NCI-H128 (cell line): ENCODE measurements around the gene MYD88.

Experiments
- DNase-seq: peaks from one replicate; lab custom pipeline; 2025; ENCODE audit not compliant: unreplicated experiment; lab: John Stamatoyannopoulos, UW

MYD88 gene

GRCh38 chr3:38163841-38164642 lies 25.6 kb downstream of the MYD88 start:
- DNase-seq = no peak

DNA sequence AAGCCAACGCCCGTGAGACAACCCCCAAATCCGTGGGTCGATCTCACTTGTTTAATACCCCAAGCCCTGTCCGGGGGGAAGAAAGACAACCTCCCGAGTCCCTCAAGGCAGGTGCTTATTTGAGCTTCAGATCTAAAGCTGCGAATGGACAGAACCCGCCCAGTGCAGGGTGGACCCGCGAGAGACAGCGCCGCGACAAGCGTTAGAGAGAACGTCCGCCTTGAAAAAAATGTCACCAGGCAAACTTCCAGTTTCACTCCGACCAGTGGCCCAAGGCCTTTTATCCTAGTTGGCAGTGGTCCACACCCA lies 26.1 kb downstream of the MYD88 start:
- DNase-seq = no peak

- peak; percentile 90 for DNase-seq
Observed at GRCh38 chr3:38164952-38165721, 26.7 kb downstream of the MYD88 start, which contains the start of gene OXSR1. Gene OXSR1 (plus strand): TSS chr3:38165537. CDS start chr3:38165877, 340 bp downstream.

DNA sequence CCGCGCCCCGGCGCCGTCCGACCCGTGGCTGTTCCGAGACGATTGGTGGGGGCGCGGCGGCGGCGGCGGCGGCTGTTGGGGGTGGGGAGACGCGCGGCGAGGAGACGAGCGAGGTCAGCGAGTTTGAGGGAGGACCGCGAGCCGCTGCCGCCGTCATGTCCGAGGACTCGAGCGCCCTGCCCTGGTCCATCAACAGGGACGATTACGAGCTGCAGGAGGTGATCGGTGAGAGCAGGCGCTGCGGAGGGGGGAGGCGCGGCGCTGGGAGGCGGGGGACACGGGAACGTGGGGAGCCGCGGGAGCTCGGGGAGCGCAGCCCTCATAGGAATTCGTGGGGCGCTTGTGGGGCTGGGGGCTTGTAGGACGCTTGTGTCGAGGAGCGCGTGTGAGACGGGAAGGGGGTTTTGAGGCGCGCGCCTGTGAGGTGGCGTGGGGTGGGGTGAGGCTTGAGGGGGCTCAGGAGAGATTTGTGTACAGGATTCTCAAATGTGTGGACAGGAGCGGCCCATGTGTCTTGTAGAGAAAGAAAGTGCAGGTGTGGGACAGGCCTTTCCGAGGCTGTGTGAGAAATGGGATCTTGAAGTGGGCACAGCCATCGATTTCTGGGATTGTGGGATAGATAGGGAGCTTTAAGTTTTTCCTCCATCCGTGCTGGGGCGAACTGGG lies 27.4 kb downstream of the MYD88 start:
- no peak for DNase-seq

GRCh38 chr3:38167591-38167990 lies 29.1 kb downstream of the MYD88 start:
- DNase-seq = no peak

- DNase-seq = no peak
Observed at GRCh38 chr3:38168151-38169026, 29.9 kb downstream of the MYD88 start.

GRCh38 chr3:38169027-38169317 lies 30.5 kb downstream of the MYD88 start:
- DNase-seq = no peak

GRCh38 chr3:38170722-38171121 lies 32.3 kb downstream of the MYD88 start:
- no peak for DNase-seq

GRCh38 chr3:38171622-38172021 lies 33.2 kb downstream of the MYD88 start:
- DNase-seq = no peak

- no peak for DNase-seq
Observed at GRCh38 chr3:38173834-38174418, 35.5 kb downstream of the MYD88 start.

- DNase-seq = no peak
Observed at GRCh38 chr3:38177181-38177580, 38.7 kb downstream of the MYD88 start.

- DNase-seq = no peak
Observed at GRCh38 chr3:38186781-38187180, 48.3 kb downstream of the MYD88 start.

DNA sequence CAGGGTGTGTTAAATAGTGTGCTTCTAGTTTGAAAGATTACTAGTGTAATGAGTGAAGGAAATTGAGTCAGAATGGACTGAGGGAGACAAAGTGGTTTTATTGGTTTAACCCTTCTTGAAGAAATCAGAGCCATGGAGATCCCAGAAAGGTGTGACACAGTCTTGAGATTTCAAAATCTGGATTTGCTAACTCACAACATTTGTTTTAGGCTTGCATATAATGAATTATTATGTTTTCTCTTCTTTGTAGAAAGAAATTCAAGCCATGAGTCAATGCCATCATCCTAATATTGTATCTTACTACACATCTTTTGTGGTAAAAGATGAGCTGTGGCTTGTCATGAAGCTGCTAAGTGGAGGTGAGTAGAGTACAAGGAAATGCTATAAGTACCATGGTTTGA lies 52.0 kb downstream of the MYD88 start:
- DNase-seq = no peak
